GM06990 (cell line): Measurements from ENCODE around the gene OR1J1.

Experiments
- DNase-seq: peaks from one replicate; pipeline ENCODE4 v3.0.0-alpha.2; 2011; ENCODE audit not compliant: insufficient read length; ENCODE audit errors: extremely low read depth
- H3K27me3 ChIP-seq: replicated peaks from 2 replicates; pipeline ENCODE4 v1.6.0; 2011; ENCODE audit warnings: low read length; ENCODE audit not compliant: control insufficient read depth, insufficient read depth
- H3K36me3 ChIP-seq: 2 replicates; pipeline ENCODE4 v1.5.1; 2011; ENCODE audit warnings: low read length; ENCODE audit not compliant: control insufficient read depth, insufficient read depth
- H3K4me3 ChIP-seq: replicated peaks from 2 replicates; pipeline ENCODE4 v1.5.1; 2011; ENCODE audit warnings: low read depth, mild to moderate bottlenecking, control low read depth, low read length
- CTCF ChIP-seq: IDR thresholded peaks from 2 replicates; pipeline ENCODE4 v1.5.1; 2011; ENCODE audit warnings: low read length, control low read depth, mild to moderate bottlenecking, inconsistent platforms; ENCODE audit not compliant: insufficient read depth, poor library complexity, severe bottlenecking

Gene OR1J1

DNA sequence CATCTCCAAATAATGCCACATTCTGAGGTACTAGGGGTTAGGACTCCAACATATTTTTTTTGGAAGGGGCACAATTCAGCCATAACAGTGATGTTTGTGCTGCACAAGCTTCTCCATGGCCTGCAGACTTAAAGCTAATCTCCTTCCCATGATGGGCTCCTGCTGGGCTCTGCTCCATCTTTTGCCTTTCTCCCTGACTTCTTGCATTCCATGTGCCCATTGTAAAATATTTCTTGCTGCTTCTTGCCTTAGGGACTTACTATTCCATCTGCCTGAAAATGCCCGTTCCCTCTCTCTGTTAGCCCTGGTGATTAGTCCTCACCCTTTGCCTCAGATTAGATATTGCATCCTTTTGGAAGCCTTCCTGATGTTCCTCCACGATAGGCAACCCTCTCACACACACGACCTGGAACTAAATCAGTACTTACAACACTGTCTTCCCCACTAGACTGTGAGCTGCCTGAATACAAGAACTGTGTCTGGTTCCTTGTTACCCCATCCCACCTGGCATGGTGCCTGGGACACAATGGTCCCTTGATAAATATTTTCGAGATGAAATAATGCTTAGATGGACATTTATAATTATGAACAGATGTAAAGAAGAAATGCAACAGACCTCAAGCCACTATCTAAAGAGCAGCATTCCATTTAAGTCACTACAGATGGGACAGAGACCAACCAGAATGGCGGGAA lies 33.5 kb downstream of the OR1J1 start:
- no peak for TF ChIP-seq CTCF
- no peaks in the 10 kb centered on the region for H3K36me3 ChIP-seq
- no peaks in the 10 kb centered on the region for H3K27me3 ChIP-seq
- no peak overlapping the region for H3K4me3 ChIP-seq
- DNase-seq, result no peak

GRCh38 chr9:122442568-122442967 lies 35.2 kb downstream of the OR1J1 start:
- Histone ChIP-seq H3K27me3 (no peaks in the 10 kb centered on the region), H3K36me3 (no peaks in the 10 kb centered on the region), H3K4me3 (no peak overlapping the region)
- DNase-seq, result no peak
- no peak for TF ChIP-seq CTCF
